SK-N-DZ (cell line): Measurements from ENCODE around the gene GP1BA.

Experiments
- DNase-seq: peaks from one replicate; pipeline ENCODE4 v3.0.0-alpha.2; 2015; ENCODE audit warnings: low spot score

Gene GP1BA

DNA sequence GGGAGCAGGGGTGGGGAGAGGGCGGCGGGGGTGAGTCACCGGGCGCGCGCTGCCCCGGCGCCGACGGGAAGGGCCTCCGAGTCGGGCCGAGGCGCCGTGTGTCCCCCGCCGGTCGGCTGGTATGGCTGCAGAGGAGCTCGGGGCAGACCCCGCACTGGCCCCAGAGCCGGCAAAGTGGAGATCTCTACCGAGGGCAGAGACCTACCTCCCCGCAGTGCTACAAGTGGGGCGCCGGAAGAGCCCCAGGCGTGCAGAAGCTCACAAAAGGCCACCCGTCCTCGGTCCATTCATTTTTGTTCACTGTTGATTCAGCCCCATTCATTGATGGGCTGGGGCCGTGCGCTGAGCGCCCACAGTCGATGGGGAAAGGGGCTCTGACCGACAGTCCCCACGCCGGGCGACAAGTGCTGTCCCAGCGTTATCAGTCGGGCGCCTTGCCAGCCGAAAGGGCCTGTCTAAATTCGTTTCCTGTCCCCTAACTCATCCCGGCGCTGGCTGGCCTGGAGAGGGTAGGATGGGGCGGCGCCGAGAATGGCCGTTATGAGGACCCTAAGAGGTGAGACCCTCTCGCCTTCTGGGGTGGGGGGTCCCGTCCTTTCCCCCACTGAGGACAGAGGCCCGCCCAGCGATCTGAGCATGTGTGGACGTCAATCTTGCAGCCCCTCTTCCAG, 18.1 kb downstream of the GP1BA start:
- peak; percentile 70 for DNase-seq

- DNase-seq, result peak; percentile 75
These were observed 18.7 kb downstream of the GP1BA start, which contains the start of gene ENO3 for GRCh38 chr17:4950746-4951204. TSS of gene ENO3 (plus strand) at chr17:4951119. CDS start at chr17:4951830, 711 bp downstream.

GRCh38 chr17:4951486-4951885, 19.4 kb downstream of the GP1BA start:
- peak; percentile 53 for DNase-seq

- DNase-seq, result no peak
These were observed 21.4 kb downstream of the GP1BA start for GRCh38 chr17:4953451-4953961.

DNA sequence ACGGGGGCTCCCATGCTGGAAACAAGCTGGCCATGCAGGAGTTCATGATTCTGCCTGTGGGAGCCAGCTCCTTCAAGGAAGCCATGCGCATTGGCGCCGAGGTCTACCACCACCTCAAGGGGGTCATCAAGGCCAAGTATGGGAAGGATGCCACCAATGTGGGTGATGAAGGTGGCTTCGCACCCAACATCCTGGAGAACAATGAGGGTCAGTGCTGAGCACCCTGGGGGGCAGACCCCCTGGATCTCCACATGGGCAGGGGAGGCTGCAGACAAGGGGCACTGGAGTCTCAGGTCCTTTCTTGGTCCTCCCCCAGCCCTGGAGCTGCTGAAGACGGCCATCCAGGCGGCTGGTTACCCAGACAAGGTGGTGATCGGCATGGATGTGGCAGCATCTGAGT, 23.0 kb downstream of the GP1BA start:
- DNase-seq, result no peak

GRCh38 chr17:4956493-4957061, 24.5 kb downstream of the GP1BA start:
- DNase-seq, result no peak

- no peak for DNase-seq
These were observed 26.0 kb downstream of the GP1BA start for GRCh38 chr17:4958102-4958501.

GRCh38 chr17:4959261-4959965, 27.3 kb downstream of the GP1BA start:
- DNase-seq, result no peak

GRCh38 chr17:4960279-4960922, 28.3 kb downstream of the GP1BA start:
- no peak for DNase-seq

GRCh38 chr17:4965311-4965986, 33.4 kb downstream of the GP1BA start:
- no peak for DNase-seq

DNA sequence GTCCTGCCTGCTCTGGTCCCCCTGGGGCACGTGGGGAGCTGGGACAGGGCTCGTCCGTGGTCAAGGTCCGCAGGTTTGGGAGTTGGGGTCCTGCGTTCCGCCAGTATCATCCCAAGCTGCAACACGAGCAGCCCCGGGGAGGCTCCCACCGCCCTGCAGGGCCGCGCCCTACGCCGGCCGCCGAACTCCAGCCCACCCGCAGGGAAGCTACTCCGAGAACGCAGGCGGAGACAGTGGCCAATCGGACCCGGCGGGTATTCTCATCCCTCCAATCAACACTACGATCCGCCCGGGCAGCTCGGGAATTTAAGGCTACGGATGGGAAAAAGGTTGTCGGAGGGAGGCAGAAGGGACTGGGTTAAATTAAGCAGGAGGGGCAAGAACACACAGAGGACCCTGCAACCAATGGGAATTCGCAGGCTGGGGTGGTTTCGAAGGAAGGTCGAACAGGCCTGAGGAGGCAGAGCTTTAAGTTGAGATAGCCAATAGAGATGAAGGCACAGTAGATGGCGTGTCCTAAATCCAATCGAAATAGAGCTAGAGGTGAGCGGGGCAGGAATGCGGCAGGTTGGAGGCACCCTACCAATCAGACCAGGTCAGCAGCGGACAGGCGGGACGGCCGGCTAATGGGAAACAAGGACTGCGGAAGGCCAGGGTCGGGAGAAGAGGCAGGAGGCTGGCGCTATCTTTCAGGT, 34.9 kb downstream of the GP1BA start:
- peak; percentile 100 for DNase-seq

DNA sequence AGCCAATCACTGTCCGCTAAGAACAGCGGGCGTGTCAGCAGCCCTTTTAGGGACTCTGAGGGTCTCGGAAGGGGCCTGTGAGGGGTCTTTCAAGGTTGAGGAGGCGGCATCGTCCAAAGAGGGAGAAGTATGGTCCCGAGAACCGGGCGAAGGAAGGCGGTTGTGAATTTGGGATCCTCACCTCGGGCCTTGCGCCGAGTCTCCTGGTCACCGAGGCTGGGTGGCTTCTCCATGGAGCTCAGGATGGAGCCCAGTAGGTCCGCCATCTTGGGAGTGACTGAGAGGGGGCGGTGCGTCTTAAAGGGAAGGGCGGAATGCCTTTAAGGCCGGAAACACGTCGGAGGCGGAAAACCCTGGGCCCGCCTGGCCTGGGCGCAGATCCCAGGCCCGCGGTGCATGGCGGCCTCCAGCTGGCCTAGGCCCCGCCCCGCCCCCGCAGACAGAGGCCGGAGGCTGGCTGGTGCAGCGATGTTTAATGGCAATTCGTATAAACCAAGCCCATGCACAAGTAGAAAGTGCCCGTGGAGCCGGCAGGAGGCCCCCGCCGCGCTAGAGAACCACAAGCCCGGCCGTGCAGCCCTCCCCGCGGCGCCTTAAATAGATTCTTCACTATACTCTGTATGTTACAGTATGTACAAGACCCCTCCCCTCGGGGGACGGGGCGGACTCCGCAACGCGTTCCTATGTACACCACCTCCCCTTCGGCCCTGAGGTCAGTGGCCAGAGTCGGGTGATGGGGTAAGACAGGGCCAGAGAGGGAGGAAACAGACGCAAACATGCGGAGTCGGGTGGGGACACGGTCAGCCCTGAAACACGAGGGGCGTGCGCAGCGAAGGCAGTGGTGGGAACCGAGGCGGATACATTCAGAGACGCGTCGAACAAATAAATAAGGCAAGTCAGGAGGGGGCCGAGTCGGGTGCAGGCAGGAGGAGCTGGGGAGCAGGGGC, 35.7 kb downstream of the GP1BA start, which contains the start of gene SPAG7:
Gene SPAG7 (minus strand): TSS at position 279 of the 947 bp plus-strand sequence. CDS start 13 bp downstream, at position 266.
- peak; percentile 98 for DNase-seq

DNA sequence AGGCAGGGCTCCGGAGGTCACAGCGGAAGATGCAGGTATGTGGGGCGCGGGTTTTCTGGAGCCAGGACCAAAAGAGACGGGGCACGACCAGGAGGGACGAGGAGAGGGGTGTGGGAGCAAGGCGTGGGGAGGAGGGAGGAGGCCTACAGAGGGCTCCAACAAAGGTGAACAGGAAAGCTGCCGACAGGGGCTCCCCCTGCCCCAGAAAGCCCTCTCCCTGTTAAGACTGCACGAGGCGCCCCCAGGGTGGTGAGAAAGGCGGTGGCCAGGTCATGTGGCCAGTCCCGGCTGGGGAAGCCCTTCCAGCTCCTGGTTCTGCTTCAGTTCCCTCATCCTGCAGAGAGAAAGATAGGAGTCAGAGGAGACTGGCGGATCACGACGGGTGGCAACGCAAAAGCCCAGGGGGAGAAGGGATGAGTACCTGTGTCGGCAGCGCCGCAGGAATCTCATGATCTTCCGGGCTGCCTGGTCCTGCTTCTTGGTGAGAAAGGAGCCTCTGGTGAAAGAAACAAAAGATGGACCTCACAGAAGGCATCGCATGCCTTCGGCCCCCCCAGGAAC, 36.5 kb downstream of the GP1BA start:
- no peak for DNase-seq

GRCh38 chr17:4969047-4969550, 37.0 kb downstream of the GP1BA start:
- DNase-seq, result no peak

- no peak for DNase-seq
These were observed 37.6 kb downstream of the GP1BA start for GRCh38 chr17:4969551-4970173.

- no peak for DNase-seq
These were observed 38.2 kb downstream of the GP1BA start for GRCh38 chr17:4970273-4970672.

GRCh38 chr17:4971826-4972225, 39.7 kb downstream of the GP1BA start:
- DNase-seq, result no peak

GRCh38 chr17:4972322-4972721, 40.2 kb downstream of the GP1BA start:
- DNase-seq, result no peak
